IgD-negative memory B cell (primary cell): Measurements from ENCODE around the gene CTNNBL1. TPM values are rescaled to one million over a fixed set of nuclear protein-coding genes. Genes with fewer than 3 reads are reported as not detected.

Experiments
- H3K27ac Mint-ChIP-seq, 3 donors: one replicate each; pipeline ENCODE4 v1.8.0; 2020 to 2022; ENCODE audit warnings: mild to moderate bottlenecking in 3 of 3, mixed read lengths in 3 of 3, moderate library complexity in 1 of 3
- H3K27me3 Mint-ChIP-seq: one replicate; pipeline ENCODE4 v1.8.0; 2021; ENCODE audit warnings: mixed read lengths
- H3K36me3 Mint-ChIP-seq: one replicate; pipeline ENCODE4 v1.8.0; 2020; ENCODE audit warnings: mild to moderate bottlenecking, mixed read lengths
- H3K4me1 Mint-ChIP-seq, 3 donors: one replicate each; pipeline ENCODE4 v1.8.0; 2020 to 2022; ENCODE audit warnings: mixed read lengths in 3 of 3, mild to moderate bottlenecking in 1 of 3
- H3K4me3 Mint-ChIP-seq, 4 donors: one replicate each; pipeline ENCODE4 v1.8.0; 2020 to 2022; ENCODE audit warnings: mild to moderate bottlenecking in 4 of 4, mixed read lengths in 4 of 4, moderate library complexity in 3 of 4
- H3K9me3 Mint-ChIP-seq, 3 donors: one replicate each; pipeline ENCODE4 v1.8.0; 2020 to 2021; ENCODE audit warnings: mixed read lengths in 3 of 3, mild to moderate bottlenecking in 1 of 3
- polyA plus RNA-seq: library from polyadenylated mRNA; unstranded; fragments of 300-500 nt; fragmentation: Illumina TruSeq; gene quantifications from one replicate; pipeline ENCODE4 v1.2.3, GENCODE V29; 2021

The CTNNBL1 gene
- polyA plus RNA-seq, 1 donor from 2014 or later: 119 TPM

DNA sequence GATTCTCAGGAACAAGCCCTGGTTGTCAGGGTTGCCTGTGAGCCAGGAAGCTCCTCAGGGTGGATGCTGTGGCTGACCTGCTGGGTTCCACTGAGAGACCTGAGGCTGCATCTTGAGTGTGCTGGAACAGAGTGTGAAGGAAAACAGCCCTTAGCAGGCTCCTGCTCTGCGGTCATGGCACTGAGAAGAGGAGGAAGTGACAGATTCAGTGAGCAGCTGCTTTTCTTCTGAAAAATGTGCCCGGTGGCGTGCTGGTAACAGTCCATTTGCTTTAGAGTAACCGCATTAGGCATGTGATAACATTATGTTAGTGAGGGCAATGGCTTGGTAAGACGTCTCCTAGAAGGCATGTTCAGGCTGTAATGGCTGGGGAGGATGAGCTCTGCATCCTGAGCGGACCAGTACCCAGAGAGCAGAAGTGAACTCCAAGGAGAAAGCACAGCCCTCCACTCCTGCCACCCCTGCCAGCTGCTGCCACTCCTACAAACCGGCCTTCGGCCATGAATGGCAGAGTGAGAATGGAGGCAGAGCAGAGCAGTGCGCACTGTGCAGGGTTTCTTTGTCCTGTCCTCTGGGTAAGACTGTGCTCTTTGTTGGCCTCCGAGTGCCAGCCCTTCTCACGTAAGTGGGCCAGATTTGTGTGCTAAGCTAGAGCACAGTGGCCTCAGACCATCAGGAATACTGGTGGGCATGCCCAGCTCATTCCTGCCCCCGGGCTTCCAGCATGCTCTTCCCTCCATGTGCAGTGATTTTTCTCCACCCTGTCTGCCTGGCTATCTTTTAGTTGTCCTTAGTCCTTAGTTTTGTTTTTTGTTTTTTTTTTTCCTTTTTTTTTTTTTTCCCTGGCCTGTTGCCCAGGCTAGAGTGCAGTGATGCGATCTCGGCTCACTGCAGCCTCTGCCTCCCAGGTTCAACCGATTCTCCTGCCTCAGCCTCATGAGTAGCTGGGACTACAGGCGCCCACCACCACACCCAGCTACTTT is 111.0 kb downstream of the CTNNBL1 start:
- no peaks in the 10 kb centered on the region for H3K9me3 Mint-ChIP-seq
- peak overlapping the region; percentile 85 to 96 (median 95) for H3K27ac Mint-ChIP-seq
- H3K4me1 Mint-ChIP-seq: peaks cover 56 to 68% (median 60%) of the 10 kb centered on the region in 3 donors
- H3K4me3 Mint-ChIP-seq: peak overlapping the region; percentile 76 to 96 (median 82)
- peaks cover 8% of the 10 kb centered on the region for H3K36me3 Mint-ChIP-seq
- no peaks in the 10 kb centered on the region for H3K27me3 Mint-ChIP-seq

DNA sequence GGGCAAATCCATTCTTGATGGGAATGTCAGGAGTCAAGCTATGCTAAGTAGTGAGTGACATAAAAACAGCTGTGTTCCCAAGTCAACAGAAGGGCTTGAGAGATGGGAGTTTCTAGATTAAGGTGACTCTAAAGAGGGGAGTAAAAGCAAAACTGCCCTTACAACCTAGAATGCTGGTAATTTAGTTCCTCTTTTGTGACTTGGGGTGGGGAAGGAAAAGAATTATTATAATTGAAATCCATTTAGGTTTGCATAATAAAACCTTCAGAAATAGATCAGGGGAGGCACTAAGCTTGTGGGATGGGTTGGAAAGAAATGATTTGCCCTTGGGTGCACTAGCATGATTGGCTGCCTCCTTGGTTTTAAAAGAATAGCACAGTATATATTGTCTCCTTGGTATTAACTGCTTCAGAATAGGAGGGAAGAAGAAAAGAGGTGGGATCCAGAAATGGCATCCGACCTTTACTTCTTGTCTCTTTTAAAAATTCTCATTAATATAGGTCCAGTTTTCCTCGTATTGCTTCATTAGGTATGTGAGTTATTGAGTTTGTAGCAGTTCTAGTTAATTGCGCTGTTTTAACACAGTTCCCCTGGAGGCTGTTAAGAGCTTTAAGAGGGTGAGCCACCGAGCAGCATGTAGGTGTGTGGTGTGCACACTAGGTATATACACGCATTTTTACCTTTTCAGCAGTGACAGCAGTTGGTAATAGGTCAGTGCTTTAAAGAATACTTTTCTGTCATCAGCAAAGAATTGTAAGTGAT is 113.8 kb downstream of the CTNNBL1 start:
- Mint-ChIP-seq H3K27me3 (no peaks in the 10 kb centered on the region), H3K27ac (peak overlapping the region in 1 of 3 donors; percentile 34), H3K36me3 (peaks cover 13% of the 10 kb centered on the region), H3K4me3 (peak overlapping the region in 2 of 4 donors; percentile 70 to 81), H3K9me3 (no peaks in the 10 kb centered on the region), H3K4me1 (peaks cover 46 to 59% (median 52%) of the 10 kb centered on the region in 3 donors)

DNA sequence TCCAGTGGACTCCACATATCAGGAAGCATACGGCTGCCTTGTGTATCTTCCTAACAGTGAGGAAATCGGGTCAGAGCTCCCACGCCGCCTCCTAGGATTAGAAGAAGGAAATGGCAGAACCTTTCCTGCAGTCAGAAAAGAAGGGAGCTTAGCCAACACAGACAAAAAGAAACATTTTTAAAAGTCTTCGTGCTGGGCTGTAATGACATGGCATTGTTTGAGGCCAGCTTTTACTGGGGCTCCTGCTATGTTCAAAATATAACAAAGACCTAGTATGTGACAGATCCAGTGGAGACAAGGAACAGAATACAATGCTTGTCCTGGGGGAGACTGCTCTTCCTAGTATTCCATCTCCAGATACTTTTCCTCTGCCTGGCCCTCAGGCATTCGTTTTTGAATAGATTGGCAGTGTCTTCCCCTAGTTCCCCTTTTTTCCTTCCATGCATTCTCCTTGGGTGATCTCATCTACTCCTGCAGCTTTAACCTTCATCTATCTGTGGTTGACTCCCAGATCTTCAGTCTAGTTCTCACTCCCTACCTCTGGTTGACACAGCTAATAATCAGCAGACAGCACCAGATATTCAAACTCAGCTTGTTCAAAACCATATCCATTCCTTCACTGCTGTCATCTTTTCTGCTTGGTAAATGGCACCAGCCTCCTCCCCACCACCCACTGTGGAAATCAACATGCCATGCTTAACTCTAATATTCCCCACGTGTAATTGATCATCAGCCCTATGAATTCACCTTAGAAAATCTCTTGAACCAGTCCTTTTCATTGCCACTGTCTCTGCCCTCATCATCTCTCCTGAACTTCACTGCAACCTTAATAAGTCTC is 114.6 kb downstream of the CTNNBL1 start:
- Mint-ChIP-seq H3K4me1 (peaks cover 42 to 53% (median 44%) of the 10 kb centered on the region in 3 donors), H3K36me3 (peaks cover 13% of the 10 kb centered on the region), H3K27me3 (no peaks in the 10 kb centered on the region), H3K9me3 (no peaks in the 10 kb centered on the region), H3K27ac (peak overlapping the region in 1 of 3 donors; percentile 46), H3K4me3 (peak overlapping the region in 2 of 4 donors; percentile 1 to 60)

DNA sequence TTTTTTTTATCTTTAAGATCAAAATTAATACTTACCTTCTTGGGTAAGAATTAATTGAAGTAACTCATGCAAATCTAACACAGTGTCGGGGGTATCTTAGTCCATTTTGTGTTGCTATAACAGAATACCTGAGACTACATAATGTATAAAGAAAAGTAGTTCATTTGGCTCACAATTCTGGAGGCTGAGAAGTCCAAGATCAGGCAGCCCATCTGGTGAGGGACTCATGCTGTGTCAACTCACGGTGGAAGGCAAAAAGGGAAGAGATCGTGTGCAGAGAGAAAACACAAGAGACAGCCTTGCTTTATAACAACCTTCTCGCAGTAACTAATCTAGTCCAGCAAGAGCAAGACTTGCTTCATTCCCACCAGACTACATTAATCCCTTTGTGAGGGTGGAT is 116.2 kb downstream of the CTNNBL1 start:
- H3K36me3 Mint-ChIP-seq: peaks cover 10% of the 10 kb centered on the region
- no peaks in the 10 kb centered on the region for H3K27me3 Mint-ChIP-seq
- H3K27ac Mint-ChIP-seq: no peak overlapping the region
- H3K9me3 Mint-ChIP-seq: no peaks in the 10 kb centered on the region
- H3K4me3 Mint-ChIP-seq: no peak overlapping the region
- H3K4me1 Mint-ChIP-seq: peaks cover 29 to 41% (median 31%) of the 10 kb centered on the region in 3 donors

DNA sequence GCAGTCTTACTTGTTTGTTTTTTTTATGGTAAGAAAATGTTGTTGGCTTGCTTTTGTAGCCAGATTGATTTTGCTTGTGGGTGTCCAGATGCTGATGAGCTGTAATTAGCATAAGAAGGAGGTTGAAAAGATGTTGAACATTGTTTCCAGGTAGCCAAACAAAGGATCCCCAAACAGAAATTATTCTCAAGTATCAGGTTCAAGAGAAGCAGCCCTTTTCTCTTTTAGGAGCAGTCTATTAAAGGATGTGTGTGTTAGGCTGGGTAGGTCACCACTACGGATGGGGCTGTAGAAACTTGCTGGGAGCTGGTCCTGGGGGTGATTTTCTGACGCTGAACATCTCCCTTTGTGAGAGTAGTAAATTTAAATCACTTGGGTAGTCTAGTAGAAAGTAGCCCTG is 122.2 kb downstream of the CTNNBL1 start:
- Mint-ChIP-seq H3K27ac (no peak overlapping the region), H3K4me3 (no peak overlapping the region), H3K4me1 (peaks cover 2 to 24% (median 12%) of the 10 kb centered on the region in 3 donors), H3K27me3 (no peaks in the 10 kb centered on the region), H3K9me3 (no peaks in the 10 kb centered on the region), H3K36me3 (peaks cover 6% of the 10 kb centered on the region)

DNA sequence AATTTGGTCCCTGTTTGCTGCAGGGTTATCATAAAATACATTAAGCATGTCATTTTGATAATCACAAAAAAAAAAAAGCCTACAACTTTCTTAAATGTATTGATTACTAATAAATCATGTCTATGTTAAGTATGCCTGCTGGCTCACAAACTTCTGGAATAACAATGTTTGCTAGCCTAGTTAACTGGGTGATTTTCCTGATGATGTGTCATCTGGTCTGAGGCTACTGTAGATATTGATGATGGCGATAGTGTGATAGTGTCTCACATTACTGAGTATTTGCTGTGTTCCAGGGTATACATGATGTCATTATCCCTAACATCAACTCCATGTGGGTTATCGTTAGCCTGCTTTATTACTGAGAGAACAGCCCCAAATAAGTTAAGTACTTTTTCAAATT is 122.9 kb downstream of the CTNNBL1 start:
- Mint-ChIP-seq H3K36me3 (peaks cover 6% of the 10 kb centered on the region), H3K27me3 (no peaks in the 10 kb centered on the region), H3K9me3 (no peaks in the 10 kb centered on the region), H3K4me1 (peaks cover 2 to 24% (median 12%) of the 10 kb centered on the region in 3 donors), H3K4me3 (no peak overlapping the region), H3K27ac (no peak overlapping the region)

DNA sequence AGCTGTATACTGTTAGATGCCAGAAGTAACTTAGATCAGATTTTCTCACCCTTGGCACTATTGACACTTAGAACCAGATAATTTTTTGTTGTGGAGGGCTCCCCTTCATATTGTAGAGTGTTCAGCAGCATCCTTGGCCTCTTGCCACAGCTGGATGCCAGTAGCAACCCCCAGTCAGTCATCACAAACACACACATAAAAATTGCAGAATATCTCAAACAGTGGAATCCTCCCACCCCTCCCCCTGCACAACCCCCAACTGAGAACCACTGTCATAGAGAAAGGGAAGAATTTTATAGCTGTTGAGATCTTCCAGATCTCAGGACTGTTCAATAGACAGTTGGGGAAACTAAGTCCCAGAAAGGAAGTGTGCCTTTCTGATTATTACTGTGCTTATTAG is 127.9 kb downstream of the CTNNBL1 start:
- Mint-ChIP-seq H3K4me3 (no peak overlapping the region), H3K27me3 (no peaks in the 10 kb centered on the region), H3K36me3 (peaks cover 3% of the 10 kb centered on the region), H3K4me1 (peaks cover 0 to 14% (median 8%) of the 10 kb centered on the region in 3 donors), H3K9me3 (no peaks in the 10 kb centered on the region), H3K27ac (peak overlapping the region in 1 of 3 donors; percentile 4)

DNA sequence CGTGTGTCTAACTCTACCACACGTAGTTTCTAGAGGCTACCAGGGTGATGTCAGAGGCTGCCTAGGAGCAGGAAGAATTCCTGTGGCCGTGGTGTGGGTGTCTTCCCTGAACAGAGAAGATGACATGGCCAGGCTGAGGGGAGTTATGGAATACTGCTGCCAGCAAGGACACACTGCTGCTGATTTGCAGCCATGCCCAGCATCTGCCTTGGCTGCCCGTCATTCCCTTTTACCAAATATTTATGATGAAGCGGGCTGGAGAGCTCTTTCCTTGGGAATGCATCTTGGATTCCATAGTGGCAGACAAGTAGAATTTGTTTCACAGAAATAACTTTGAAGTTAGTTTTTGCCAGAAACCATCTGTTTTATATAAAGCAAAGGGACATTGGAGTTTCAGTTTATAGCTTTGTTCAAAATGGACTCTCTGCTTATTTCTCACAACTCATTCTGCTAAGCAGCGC is 128.3 kb downstream of the CTNNBL1 start:
- Mint-ChIP-seq H3K27ac (no peak overlapping the region), H3K4me3 (no peak overlapping the region), H3K36me3 (peaks cover 3% of the 10 kb centered on the region), H3K9me3 (no peaks in the 10 kb centered on the region), H3K4me1 (peaks cover 0 to 11% (median 8%) of the 10 kb centered on the region in 3 donors), H3K27me3 (no peaks in the 10 kb centered on the region)

DNA sequence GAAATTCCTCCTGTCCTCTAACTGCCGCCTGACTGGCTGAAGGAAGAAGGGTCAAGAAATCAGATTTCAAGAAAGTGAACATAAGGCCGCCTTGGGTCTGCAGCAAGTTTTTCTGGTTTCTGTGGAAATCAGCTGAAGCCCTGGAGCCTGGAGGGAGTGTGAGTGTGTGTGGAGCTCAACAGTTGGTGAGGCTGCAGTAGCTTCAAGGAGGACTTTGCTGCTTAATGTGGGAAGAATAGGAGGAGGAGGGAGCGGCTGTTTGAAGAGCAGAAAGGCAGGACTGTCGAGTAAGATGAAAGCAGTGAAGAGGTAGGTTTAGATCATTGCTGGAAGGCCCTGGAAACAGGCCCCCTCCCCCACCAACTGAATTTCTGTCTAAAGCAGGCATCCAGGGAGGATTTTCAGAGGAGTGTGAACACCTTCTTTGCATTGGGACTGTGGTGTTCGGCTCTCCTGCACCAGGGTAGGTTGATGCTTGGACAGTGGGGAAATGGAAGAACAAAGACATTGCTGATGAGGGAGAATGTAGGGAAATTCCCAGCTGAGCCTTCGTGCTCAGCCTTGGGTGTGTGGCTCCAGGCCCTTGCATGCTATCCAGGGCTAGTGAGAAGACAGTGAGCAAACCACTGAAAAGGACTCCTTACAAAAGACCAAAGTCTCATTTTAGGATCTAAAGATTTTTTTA is 129.6 kb downstream of the CTNNBL1 start:
- Mint-ChIP-seq H3K9me3 (no peaks in the 10 kb centered on the region), H3K27ac (peak overlapping the region in 1 of 3 donors; percentile 52), H3K27me3 (no peaks in the 10 kb centered on the region), H3K4me1 (peaks cover 0 to 11% (median 8%) of the 10 kb centered on the region in 3 donors), H3K4me3 (no peak overlapping the region), H3K36me3 (peaks cover 3% of the 10 kb centered on the region)

DNA sequence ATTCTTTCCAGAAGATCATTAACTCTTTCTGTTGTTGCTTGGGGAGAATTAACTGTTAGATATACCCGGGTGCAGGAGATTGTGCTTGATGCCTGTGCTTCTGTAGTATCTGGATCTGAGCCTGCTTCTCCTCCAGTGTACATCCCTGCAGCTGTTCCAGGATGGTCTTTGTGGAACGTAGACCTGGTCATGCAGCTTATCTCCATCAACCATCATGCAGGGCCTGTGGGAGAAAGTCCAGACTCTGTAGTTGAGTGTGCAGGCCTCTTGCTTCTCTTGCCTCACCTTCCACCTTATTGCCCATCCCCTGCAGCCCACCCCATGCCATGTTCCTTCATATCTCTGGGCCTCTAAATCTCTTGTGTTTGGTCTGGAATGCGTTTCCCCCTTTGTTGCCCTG is 133.8 kb downstream of the CTNNBL1 start:
- no peaks in the 10 kb centered on the region for H3K27me3 Mint-ChIP-seq
- H3K27ac Mint-ChIP-seq: no peak overlapping the region
- peaks cover 4% of the 10 kb centered on the region for H3K36me3 Mint-ChIP-seq
- H3K9me3 Mint-ChIP-seq: no peaks in the 10 kb centered on the region
- H3K4me1 Mint-ChIP-seq: peaks cover 2 to 4% (median 4%) of the 10 kb centered on the region in 3 donors
- no peak overlapping the region for H3K4me3 Mint-ChIP-seq

DNA sequence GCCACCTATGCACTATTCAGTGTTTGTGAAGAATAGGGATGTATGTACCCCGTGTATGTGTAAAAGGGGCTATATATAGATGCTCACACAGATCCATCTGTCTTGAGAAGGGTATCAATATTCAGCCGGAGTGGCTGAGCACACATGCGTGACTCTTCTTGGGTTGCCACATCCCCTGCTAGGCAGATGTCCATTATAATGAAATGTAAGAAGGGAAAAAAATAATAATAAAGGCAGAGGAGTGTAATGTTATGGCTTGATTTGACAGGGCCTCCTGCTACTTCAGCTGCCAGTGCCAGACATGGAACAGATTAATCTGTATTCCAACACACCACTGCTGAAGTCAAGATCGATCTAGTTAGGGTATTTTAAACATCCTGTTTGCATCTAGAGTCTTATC is 134.9 kb downstream of the CTNNBL1 start:
- H3K9me3 Mint-ChIP-seq: no peaks in the 10 kb centered on the region
- H3K4me1 Mint-ChIP-seq: peaks cover 0 to 2% (median 0%) of the 10 kb centered on the region in 3 donors
- no peaks in the 10 kb centered on the region for H3K27me3 Mint-ChIP-seq
- no peak overlapping the region for H3K4me3 Mint-ChIP-seq
- peaks cover 4% of the 10 kb centered on the region for H3K36me3 Mint-ChIP-seq
- no peak overlapping the region for H3K27ac Mint-ChIP-seq

DNA sequence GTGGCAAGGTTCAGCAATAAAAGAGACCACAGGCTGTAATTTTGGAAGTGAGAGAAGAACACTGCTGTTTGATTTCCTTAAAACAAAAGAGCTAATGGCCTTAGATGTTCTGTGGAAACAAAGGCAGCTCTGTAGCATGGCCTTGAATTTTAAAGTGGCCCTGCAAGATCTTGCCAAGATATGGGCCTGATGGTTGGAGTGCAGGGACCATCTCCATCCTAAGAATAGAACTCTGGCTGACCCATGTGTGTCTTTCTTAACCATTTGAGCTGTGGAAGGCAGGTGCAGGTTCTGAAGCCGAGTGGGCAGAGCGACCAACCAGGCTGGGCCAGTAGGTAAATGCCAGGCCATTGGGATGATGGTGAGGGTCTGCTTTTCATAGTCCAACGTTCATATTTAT is 135.3 kb downstream of the CTNNBL1 start:
- Mint-ChIP-seq H3K4me1 (peaks cover 0 to 2% (median 0%) of the 10 kb centered on the region in 3 donors), H3K9me3 (no peaks in the 10 kb centered on the region), H3K27ac (no peak overlapping the region), H3K36me3 (peaks cover 4% of the 10 kb centered on the region), H3K27me3 (no peaks in the 10 kb centered on the region), H3K4me3 (no peak overlapping the region)

DNA sequence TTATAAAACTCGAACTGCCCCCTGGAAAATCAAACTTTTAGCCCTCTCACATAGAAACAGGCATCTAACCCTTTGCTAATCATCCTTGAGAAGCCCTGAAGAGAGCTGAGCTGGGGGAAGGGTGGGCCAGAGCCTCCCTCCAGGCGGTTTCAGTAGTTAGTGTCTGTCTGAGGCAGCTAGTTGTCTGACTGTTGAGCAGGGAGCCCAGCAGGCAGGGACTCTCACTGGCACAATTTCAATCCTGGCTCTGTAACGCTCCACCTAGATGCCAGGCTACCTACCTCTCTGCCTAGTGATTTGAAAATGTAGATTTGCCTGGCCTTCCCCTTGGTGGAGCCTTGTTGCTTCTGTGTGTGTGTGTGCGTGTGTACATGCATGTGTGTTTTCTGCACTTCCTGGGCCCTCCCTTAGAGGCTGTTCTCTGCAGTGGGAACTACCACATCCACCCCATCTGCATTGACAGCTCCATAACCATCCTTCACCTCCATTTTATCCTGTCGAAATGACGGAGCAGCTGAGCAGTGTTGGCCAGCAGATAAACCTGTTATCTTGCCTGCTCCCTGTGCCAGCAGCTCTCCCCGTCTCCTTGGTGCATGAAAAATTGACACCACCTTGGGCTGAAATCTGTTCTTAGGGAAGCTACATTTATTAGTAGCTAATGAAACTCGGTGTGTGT is 139.5 kb downstream of the CTNNBL1 start:
- Mint-ChIP-seq H3K4me3 (no peak overlapping the region), H3K27me3 (no peaks in the 10 kb centered on the region), H3K9me3 (no peaks in the 10 kb centered on the region), H3K36me3 (peaks cover 4% of the 10 kb centered on the region), H3K4me1 (peaks cover 0 to 4% (median 2%) of the 10 kb centered on the region in 3 donors), H3K27ac (peak overlapping the region in 1 of 3 donors; percentile 8)
